ENCODE data around the gene PCYT2.

DNA sequence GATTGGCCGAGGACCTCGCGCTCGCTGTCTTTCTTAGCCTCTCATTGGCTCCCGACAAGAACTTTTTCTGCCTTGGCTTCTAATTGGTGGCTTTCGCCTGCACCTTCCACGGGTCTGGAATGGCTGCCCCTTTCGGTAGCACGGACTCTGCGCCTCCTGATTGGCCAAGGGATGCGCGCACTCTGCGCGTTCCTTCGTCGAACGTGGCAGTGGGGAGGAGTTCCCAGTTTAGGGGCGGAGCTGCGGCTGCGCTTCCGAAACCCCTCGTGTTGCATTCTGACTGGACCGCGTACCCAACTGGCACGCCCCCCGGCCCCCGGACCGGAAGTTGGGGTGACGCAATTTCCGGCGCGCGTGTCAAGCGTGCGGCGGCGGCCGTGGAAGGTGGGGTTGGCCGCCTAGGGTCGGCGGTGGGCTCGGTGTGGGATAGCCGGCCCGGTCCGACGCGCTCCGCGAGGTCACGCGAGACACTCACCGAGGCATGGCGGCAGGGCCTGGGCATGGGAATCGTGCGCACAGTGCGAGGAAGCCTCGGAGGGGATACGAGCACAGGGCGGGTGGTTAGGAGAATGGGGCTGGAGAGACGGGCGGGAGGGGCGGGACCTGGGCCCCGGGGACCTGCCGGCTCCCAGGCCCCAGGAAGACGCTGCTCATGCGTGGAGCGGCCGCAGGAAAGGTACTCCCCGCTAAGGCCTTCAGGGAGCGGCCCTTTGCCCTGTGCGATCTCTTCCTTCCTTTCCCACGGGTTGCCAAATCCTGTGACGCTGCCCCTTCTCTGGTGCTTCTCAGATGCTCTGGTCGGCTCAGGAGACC is 50.2 kb downstream of the PCYT2 start:
- TF ChIP-seq, protein P1, sequence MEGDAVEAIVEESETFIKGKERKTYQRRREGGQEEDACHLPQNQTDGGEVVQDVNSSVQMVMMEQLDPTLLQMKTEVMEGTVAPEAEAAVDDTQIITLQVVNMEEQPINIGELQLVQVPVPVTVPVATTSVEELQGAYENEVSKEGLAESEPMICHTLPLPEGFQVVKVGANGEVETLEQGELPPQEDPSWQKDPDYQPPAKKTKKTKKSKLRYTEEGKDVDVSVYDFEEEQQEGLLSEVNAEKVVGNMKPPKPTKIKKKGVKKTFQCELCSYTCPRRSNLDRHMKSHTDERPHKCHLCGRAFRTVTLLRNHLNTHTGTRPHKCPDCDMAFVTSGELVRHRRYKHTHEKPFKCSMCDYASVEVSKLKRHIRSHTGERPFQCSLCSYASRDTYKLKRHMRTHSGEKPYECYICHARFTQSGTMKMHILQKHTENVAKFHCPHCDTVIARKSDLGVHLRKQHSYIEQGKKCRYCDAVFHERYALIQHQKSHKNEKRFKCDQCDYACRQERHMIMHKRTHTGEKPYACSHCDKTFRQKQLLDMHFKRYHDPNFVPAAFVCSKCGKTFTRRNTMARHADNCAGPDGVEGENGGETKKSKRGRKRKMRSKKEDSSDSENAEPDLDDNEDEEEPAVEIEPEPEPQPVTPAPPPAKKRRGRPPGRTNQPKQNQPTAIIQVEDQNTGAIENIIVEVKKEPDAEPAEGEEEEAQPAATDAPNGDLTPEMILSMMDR (conservative IDR thresholded peaks at IDR 0.05; ENCODE audit: low read depth, low read length), result no peak
- TF ChIP-seq EZH2 (IDR thresholded peaks at IDR 0.05; ENCODE audit: borderline replicate concordance, low read depth, low read length, poor library complexity, severe bottlenecking), result no peak
